Erythroblast (primary cell): ENCODE data around the gene CHST8.

Experiments
- GATA1 ChIP-seq: IDR thresholded peaks from 2 replicates; pipeline ENCODE4 v1.6.1; 2011; ENCODE audit warnings: low read depth, mild to moderate bottlenecking, control low read depth, low read length, moderate library complexity
- POLR2A ChIP-seq: IDR thresholded peaks from 2 replicates; pipeline ENCODE4 v1.6.1; 2011; ENCODE audit warnings: mild to moderate bottlenecking, low read length

- no peak for TF ChIP-seq POLR2A
- no peak for TF ChIP-seq GATA1
Measured at GRCh38 chr19:33675501-33676124, 53.9 kb downstream of the CHST8 start.
